GM21619 (cell line): Measurements from ENCODE around the gene CLOCK.

ENCODE experiments used
- ATAC-seq: cut with Tn5 transposase; IDR thresholded peaks from one replicate; pipeline ENCODE4 v1.9.1; 2021; ENCODE audit not compliant: unreplicated experiment

The CLOCK gene

DNA sequence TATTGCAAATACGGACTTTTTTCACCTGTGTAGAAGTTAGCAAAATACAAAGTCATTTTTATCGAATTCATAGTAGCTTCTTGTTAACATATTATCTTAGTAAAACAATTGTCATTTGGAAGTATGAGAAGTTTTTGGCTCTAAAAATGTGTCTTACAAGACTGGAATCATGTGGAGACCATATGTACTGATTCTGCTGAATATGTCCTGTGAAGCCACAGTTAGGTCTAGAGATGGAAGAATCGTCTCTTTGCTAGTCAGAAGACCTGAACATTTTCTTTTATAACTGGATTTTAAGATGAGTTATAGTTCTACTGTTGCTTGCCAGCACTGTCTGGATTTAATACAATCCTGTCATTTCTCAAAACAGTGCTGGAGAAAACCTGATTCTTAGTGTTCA is 121.9 kb downstream of the CLOCK start:
- no peak for ATAC-seq

DNA sequence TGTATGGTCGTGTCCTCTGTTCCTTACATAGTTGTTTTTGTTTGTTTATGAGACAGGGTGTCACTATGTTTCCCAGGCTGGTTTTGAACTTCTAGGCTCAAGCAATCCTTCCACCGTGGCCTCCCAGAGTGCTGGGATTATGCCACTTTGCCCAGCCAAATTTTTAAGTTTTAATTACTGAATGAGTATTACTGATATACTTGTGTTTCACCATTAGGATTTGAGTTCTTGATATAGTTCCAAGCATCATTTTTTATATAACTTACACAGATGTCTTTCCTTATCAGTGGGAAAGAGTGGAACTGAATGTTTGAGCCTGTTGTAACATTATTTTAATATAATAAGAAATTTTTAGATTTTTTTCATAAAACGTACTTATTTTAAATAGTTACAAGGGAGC is 130.5 kb downstream of the CLOCK start:
- no peak for ATAC-seq

DNA sequence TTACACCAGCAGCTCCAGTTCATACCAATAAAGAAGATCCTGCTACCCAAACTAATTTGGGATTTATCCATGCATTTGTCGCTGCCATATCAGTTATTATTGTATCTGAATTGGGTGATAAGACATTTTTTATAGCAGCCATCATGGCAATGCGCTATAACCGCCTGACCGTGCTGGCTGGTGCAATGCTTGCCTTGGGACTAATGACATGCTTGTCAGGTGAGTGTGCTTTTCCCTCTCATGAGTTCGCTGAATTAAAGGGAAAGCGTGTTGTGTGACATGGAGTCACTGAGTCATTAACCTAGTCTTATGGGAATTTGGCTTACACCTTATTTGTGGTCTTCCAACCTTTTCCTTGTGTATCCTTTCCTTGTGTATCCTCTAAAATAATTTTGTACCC is 135.1 kb downstream of the CLOCK start:
- no peak for ATAC-seq

DNA sequence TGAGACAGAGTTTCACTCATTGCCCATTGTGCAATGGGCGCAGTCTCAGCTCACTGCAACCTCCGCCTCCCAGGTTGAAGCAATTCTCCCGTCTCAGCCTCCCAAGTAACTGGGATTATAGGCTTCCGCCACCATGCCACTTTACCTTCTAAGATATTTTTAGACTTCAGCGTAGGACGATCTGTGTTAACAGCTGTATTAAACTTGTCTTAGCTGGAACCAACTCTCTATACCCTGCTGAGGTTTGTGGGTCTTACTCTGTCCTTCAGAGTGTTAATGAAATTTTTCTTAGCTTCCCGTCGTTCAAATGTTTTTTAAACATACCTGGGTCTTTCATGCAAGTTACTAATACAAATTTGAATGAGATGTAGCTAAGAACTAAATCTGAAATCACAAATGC is 136.3 kb downstream of the CLOCK start:
- no peak for ATAC-seq

DNA sequence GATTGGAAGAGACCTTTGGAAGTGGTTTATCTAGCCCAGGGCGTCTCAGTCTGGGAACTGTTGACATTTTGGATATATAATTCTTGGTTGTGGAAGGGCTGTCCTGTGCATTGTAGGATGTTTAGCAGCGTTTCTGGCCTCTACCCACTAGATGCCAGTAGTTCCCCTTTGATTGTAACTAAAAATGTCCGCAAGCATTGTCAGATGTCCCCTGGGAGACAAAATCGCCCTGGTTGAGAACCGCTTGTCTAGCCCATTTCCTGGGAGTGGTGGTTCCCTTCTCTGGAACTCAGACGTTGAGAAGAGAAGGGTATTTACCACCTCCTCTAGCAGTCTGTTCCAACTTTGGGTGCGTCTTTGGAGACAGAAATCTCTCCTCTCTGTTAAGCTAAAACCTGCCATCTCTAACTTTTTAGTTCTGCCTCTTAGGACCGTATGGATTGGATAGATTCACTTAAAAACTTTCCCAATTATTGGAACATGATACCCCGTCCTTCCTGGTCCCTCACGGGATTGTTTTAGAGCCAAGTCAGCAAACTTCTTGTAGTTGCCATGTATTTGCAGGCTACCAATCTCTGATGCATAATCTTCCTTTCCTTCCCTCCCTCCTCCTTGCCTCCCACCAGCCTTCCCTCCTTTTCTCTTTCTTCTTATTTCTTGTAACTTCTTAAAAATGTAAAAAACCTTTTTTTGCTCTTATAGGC is 137.1 kb downstream of the CLOCK start:
- ATAC-seq, result peak; percentile 85

DNA sequence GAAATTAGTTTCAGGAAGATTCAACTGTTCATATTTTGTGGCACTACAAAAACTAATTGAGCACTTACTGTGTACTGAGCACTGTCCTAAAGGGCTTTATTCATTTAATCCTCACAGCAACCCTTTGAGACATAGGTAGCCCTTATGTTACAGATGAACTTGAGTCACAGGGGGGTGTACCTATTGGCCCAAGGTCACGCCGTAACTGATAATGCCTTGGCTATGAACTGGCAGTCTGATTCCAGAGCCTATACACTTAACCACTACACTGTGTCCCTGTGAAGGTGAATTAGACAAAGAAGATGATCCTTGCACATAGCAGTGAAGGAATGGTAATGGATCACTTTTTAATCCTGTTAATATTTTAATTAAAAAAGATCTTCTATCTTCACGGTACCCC is 138.9 kb downstream of the CLOCK start:
- no peak for ATAC-seq

DNA sequence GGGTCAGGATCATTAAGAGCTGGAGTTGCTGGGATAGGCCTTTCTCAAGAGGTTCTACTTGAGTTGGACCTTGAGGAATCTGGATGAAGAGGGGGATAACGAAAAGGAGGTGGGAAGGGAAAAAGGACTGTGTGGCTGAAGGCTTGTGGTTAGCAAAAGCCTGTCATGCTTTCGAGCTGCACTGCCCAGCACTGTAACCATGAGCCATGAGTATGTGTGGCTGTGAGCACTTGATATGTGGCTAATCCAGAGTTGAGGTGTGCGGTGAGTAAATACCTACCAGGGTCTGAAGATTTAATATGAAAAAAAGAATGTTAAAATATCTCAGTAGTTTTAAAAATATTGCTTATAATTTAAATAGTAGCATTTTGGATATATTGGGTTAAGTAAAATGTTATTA is 139.6 kb downstream of the CLOCK start:
- no peak for ATAC-seq

DNA sequence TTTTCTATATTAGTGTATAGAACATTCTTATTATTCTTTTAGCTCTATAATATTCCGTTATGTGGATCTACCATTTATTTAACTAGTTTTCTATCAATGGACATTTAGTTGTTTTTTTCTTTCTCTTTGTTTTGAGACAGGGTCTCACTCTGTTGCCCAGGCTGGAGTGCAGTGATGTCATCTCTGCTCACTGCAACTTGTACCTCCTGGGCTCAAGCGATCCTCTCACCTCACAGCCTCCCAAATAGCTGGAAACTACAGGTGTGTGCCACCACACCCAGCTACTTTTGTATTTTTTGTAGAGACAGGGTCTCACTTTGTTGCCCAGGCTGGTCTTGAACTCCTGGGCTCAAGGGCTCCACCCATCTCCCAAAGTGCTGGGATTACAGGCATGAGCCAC is 140.2 kb downstream of the CLOCK start:
- ATAC-seq, result no peak

DNA sequence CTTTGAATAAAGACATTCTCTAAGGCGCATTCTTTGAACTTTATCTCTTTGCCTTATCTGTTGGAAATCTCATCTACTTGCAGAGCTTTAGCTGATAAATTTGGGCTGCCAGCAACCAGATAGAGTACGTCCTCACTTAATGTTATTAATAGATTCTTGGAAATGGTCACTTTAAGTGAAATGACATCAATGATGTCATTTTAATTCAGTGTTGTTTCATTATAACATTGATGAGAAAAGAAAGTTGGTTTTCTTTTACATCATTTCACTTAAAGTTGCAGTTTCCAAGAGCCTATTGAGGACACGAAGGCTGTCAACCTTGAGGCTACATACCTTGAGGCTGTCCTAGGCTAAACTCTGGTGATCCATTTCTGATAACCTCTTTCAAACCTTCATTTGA is 141.6 kb downstream of the CLOCK start:
- no peak for ATAC-seq

DNA sequence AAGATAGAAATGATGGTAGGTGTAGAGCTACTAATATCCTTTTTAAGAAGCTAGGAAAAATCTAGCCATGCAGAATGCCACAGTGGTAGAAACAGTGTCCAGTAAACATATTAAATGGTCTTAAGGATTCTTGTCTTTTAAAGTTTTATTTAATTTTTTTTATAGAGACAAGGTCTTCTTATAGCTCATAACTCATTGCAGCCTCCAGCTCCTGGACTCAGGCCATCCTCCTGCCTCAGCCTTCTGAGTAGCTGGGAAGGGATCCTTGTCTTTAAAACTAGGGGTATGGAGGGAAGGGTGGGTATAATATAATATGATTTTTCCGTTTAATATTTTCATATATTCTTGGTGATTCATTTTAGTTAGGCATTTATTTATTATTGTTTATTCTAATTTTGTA is 147.1 kb downstream of the CLOCK start:
- no peak for ATAC-seq

DNA sequence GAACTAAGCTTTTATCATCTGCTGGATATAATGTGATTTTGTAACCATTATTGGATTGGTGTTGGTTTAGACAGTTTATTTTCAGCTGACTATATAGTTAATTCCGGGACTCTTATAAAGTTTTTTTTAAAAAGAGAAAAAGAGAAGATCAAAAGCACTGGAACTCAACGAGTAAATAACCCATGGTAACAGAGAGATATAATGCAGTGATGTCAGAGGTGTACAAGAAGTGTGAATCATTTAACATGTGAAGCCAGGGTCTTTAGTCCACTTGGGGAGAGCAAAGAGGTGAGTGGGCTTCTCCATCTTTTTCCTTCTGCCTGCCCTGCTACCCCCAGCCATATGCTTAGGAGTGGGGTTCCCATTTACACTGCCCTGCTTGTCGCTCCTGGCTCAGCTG is 147.7 kb downstream of the CLOCK start:
- ATAC-seq, result no peak

DNA sequence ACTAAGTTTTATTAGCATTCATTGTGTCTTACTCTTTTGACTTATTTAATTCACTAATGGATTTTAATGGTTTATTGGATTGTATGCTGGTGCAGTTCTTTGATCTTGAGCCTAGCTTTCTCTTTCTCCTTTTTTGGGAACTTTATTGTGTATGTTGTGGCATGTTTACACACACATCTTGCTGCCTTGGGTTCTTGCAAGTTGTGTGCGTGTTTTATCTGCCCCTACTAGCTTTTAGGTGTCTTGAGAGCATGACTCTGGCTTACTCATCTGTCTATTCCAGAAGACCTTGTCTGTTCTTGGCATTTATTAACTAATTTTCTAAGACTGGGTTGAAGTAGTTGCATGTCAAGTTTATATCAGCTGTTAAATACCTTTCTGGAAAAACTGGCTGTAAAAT is 148.2 kb downstream of the CLOCK start:
- no peak for ATAC-seq

DNA sequence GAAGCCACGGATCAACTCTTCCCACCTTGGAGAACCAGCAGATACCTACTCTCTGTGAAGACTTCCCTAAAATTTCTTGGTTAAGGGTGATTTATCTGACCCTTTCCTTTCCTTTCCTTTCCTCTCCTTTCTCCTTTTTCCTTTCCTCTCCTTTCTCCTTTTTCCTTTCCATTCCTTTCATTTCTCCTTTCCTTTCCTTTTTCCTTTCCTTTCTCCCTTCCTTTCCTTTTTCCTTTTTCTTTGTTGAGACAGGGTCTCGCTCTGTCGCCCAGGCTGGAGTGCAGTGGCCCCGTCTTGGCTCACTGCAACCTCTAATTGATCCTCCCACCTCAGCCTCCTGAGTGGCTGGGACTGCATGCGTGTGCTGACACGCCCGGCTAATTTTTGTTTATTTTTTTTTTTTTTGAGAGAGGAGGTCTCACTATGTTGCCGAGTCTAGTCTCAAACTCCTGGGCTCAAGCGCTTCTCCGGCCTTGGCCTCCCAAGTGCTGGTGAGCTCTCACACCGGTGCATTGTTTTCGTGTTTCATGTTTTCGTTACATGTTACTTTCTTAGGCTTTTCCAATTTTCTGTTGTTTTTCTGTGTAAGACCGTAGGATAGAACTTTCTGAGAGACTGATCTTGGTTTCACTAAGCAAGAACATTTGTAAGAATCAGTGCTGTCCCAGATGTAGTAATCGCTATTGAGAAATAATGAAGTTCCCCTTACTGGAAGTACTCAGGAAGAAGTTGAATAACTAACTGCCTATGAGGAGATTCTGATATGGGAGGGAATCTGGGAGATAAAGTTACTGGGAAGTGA is 149.0 kb downstream of the CLOCK start:
- no peak for ATAC-seq

DNA sequence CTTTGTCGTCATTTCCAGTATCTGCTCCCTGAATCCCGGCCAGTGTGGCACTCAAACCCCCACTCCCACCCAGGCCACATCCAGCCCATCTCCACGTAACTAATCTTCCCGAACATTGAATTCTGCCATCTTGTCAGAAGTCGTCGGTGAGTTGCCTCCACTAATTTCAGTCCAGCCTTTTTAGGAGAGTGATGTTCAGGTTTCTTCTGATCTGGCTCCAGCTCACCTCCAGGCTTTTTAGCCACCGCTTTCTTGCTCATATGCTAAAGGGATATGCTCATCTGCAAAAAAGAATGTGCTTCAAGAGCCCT is 149.6 kb downstream of the CLOCK start:
- no peak for ATAC-seq

DNA sequence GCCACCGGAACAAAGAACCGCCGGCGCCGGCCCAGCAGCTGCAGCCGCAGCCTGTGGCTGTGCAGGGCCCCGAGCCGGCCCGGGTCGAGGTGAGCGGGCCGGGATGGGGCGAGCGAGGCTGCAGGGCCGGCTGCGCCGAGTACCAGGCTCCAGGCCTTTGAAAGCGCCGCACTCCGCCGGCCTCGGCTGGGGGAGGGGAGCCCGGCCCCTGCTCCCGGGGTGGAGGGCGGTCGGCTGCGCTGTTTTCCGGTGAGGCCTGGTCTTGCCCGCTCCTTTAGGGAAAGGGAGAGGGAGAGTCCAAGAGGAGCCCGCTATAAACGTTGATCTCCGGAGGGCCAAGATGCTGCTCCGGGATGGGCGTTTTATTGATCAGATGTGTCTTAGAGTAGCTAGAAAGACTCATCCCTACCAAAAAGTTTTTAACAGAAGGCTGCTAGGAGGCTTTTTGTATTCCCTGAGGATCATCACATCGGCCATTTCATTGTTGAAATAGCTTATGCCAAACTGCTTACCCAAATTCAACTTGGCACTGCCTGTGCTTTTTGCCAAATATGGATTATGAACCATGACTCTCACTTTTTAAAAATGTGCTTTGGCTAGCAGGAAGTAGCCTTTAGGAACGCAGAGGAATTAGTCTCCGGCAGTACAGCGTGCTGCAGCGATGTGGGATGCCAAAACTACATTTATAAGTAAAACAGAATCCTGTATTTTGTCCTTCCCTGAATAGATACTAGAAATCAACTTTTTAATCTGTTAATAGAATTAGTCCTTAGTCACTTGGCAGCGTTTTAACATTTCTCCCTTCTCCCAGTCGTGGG is 150.2 kb downstream of the CLOCK start:
- ATAC-seq, result peak; percentile 25

DNA sequence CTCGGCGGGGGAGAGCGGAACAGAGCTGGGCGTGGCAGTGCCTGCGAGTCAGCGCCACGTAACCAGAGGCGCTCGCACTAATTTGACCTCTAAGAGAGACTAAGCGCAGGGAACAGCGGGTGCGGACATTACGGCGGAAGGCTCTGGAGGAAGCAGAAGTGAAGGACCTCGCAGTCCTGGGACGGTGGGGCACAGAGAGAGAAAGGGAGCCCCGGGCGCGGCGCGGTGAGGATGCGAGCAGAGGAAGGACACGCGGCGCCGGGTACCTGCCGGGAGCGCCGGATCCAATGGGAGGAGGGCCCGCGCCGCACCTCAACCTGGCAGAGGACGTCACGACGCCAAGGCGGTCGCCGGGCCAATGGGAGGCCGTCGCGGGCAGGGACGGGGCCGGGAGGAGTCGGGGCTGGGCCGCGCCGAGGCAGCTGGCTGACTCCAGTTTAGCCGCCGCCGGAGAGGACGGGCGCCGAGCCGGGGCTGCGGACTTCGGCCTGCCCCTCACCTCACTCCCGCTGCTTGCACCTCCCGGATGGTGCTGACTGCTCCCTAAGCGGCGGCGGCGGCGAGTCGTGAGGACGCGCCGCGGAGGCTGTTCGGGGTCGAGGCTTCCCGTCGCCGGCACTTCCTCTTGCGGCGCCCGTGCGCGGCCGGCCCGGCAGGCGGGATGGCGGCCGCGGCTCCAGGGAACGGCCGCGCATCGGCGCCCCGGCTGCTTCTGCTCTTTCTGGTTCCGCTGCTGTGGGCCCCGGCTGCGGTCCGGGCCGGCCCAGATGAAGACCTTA is 151.0 kb downstream of the CLOCK start, which contains the start of gene TMEM165:
Gene TMEM165 (plus strand): TSS at position 429 of the 779 bp plus-strand sequence. CDS start 233 bp downstream, at position 662.
- ATAC-seq, result peak; percentile 89

DNA sequence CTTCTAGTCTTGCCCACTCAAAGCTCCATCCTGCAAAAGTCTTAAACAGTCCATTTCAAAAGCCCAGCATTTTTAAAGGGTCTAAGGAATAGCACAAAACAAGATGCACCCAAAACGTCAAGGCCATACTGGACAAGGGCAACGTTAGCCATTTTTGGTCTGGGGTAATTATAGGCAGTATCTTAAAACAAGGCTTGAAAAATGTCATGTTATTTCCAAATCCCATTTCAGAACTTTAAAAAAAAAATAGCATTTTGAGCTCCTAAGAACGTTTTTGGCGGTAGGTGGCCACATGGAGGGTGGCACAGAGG is 151.5 kb downstream of the CLOCK start:
- ATAC-seq, result peak; percentile 0

DNA sequence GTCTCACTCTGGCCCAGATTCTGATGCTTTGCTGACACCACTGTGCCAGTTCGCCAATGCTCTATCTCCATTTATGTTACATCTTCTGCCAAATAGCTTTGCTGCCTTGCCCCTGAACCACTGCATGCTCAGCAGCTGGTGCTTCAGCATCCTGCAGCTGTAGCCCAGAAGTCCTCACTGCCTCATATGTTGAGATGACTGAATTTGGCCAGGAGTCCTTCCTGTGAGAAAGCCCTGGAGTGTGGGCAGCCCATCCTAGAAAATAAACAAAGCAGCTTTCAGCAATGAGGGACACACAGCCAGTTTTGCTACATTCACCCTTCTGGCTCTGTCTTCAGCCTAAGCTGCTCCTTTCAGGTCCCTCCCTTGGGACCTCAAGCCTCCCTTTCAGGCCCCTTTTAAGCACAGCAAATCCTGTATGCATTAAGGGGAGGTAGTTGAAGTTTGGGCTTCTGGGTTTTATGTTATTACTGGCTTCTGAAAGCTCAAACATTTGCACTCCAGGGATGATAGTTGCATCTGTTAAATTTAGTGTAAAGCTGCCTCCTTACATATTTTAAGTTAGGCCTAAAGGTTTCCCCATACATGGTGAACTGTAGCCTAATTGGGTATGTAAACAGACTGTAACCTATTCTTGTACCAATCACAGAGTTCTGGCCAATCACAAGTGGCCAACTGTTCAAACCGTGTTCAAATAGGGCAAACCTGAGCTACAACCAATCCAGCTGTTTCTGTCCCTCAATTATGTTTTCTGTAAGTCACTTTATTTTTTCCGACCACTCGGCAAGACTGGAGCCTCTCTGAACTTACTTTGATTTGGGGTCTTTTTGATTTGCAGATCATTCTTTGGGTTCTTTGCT is 153.0 kb downstream of the CLOCK start:
- ATAC-seq, result no peak

DNA sequence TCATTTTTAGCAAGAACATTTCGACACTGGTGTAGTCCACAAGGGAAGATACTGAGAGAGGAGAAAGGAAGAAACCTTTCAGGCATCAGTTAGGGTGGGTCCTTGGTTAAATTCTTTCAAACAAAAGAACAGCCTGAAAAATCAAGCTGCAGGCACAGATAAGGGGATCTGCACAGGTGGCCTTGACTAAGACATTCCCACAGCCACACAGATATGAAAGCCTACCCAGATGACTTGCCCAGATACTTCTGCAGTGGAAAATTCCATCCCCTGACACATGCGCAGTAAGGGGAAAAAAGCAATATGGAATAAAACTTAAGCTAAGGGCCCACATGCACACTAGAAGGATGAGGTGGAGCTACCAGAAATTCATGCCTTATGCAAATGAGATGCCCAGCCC is 159.9 kb downstream of the CLOCK start:
- no peak for ATAC-seq

DNA sequence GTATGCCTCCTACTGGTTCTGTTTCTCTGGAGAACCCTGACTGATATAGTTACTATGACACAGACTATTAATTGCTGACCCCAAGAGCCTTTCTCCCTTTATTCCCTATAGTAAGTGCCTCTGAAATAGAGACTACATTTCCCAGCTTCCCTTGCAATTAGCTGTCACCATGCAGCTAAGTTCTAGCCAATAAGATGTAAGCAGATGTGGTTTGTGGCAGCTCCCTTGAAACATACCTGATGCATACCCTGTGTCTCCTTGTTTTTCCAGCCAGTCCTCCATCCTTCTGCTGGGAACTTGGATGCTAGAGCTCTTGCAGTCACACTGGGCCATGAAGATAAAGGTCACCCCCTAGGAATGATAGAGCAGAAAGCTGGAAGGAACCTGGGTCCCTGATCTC is 160.6 kb downstream of the CLOCK start:
- ATAC-seq, result peak; percentile 91
